Endometrium (tissue), 2 donors: ENCODE results near the gene GALNT5.
"Not testable (repeated sequence)": the region's sequence is repeated elsewhere in the genome, so short reads cannot be mapped to it uniquely, and the experiment has no call there.

ENCODE experiments used
- FAIRE-seq: peaks from 2 replicates; lab custom pipeline; 2012; peaks lifted over from hg19 to GRCh38; lab: Jason Lieb, UNC
- donor health status: control.
- donor health status: control.

The GALNT5 gene

GRCh38 chr2:157246765-157247407 is 10.6 kb upstream of the GALNT5 start:
- no peak for FAIRE-seq

GRCh38 chr2:157250836-157251235 is 6.7 kb upstream of the GALNT5 start:
- FAIRE-seq: no peak

- no peak for FAIRE-seq
Observed at GRCh38 chr2:157251932-157252331, 5.6 kb upstream of the GALNT5 start.

GRCh38 chr2:157252529-157252928 is 5.0 kb upstream of the GALNT5 start:
- FAIRE-seq: no peak

- FAIRE-seq: no peak
Observed at GRCh38 chr2:157254041-157254440, 3.5 kb upstream of the GALNT5 start.

GRCh38 chr2:157255746-157256145 is 1.8 kb upstream of the GALNT5 start:
- no peak for FAIRE-seq

- no peak for FAIRE-seq
Observed at GRCh38 chr2:157256626-157257025, 879 bp upstream of the GALNT5 start.

GRCh38 chr2:157258520-157259326 is 1.2 kb downstream of the GALNT5 start:
- no peak for FAIRE-seq

GRCh38 chr2:157259386-157259785 is 1.9 kb downstream of the GALNT5 start:
- no peak for FAIRE-seq

- no peak for FAIRE-seq
Observed at GRCh38 chr2:157259960-157260359, 2.5 kb downstream of the GALNT5 start.

GRCh38 chr2:157260533-157261198 is 3.2 kb downstream of the GALNT5 start:
- no peak for FAIRE-seq

- no peak for FAIRE-seq
Observed at GRCh38 chr2:157261199-157261782, 3.8 kb downstream of the GALNT5 start.

- FAIRE-seq: no peak
Observed at GRCh38 chr2:157262248-157262647, 4.7 kb downstream of the GALNT5 start.

GRCh38 chr2:157264099-157264498 is 6.6 kb downstream of the GALNT5 start:
- FAIRE-seq: no peak

GRCh38 chr2:157265825-157266224 is 8.3 kb downstream of the GALNT5 start:
- FAIRE-seq: no peak

- FAIRE-seq: no peak
Observed at GRCh38 chr2:157267476-157267875, 10.0 kb downstream of the GALNT5 start.

- FAIRE-seq: no peak
Observed at GRCh38 chr2:157269060-157269459, 11.6 kb downstream of the GALNT5 start.

- no peak for FAIRE-seq
Observed at GRCh38 chr2:157269922-157270321, 12.4 kb downstream of the GALNT5 start.

GRCh38 chr2:157271590-157272203 is 14.2 kb downstream of the GALNT5 start:
- no peak for FAIRE-seq

GRCh38 chr2:157279311-157279710 is 21.8 kb downstream of the GALNT5 start:
- not testable (repeated sequence) for FAIRE-seq

- no peak for FAIRE-seq
Observed at GRCh38 chr2:157281316-157281715, 23.8 kb downstream of the GALNT5 start.

GRCh38 chr2:157283468-157283867 is 26.0 kb downstream of the GALNT5 start:
- no peak for FAIRE-seq
